ENCODE results near the gene SEPTIN12.

SEPTIN12 gene

GRCh38 chr16:4783951-4784336 is 4.2 kb downstream of the SEPTIN12 start:
- DNase-seq (ENCODE audit: low spot score) = no peak

DNA sequence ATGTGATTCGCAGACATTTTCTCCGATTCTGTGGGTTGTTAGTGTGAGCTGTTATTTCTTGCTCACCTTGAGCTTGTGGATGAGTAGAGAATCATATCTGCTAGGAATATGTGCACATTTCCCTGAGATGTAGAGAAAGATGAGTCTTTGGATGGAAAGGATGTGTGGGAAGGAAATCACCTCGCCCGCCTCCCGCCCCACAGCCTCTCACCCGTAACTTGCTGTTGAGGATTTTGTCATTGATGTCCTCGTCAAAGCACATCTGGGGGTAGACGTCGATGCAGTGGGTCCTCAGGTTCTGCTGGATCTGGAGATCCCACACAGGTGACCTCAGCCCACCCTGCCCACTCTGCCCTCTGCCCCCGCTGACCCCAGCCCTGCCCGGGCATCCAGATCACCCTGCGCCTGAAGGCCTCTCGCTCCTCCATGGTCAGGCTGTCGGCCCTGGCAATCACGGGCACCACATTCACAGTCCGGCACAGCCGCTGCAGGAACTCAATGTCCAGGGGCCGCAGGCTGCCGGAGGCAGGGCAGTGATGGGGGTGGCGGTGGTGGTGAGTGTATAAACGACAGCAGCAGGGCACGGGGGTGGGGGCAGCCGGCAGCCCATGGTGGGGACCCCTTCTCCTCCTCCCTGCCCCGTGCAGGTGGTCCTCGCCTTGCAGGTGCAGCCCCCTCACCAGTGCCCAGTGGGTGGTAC is 4.7 kb downstream of the SEPTIN12 start:
- DNase-seq (ENCODE audit: low spot score) = no peak

DNA sequence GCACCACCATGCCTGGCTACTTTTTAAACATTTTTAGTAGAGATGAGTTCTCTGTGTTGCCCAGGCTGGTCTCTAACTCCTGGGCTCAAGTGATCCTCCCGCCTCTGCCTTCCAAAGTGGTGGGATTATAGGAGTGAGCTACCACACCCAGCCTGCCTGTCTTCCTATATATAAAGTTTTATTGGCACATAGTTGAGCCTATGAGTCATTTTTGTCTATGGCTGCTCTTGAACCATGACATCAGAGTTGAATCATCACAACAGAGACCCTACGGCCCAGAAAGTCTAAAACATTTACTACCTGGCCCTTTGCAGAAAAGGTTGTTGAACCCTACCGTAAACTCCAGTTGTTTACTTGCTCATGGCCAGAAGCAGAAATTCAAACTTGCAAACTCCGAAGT is 7.9 kb downstream of the SEPTIN12 start:
- DNase-seq (ENCODE audit: low spot score) = no peak

GRCh38 chr16:4778050-4778392 is 10.1 kb downstream of the SEPTIN12 start:
- no peak for DNase-seq (ENCODE audit: low spot score)

DNA sequence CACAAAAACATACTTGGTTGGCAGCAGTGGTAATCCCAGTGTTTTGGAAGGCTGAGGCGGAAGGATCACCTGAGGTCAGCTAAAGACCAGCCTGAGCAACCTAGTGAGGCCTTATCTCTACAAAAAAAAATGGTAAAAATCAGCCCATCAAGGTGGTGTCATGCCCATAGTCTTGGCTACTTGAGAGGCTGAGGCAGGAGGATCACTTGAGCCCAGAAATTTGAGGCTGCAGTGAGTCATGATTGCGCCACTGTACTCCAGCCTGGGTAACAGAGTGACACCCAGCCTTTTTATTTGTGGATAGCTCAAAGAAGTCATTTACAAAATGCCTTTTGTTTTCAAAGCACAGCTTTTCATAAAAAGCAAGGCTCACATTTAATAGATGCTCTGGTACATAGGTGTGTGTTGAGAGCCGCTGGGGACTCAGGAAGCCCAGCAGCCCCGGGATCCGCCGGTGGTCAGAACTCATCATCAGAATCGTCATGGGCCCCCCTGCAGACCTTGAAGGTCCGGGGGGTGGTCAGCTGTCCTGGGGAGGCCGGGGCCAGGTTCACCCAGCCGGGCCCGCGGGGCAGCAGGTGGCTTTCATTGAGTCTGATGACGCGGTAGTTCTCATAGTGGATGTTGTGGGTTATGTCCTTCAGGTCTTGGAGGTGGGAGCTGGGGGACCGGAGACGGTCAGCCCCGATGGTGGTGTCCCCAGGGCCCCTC is 10.7 kb downstream of the SEPTIN12 start:
- no peak for DNase-seq (ENCODE audit: low spot score)

- DNase-seq (ENCODE audit: low spot score) = no peak
Measured at GRCh38 chr16:4776141-4776705, 11.9 kb downstream of the SEPTIN12 start.

GRCh38 chr16:4775005-4775404 is 13.1 kb downstream of the SEPTIN12 start:
- DNase-seq (ENCODE audit: low spot score) = no peak

GRCh38 chr16:4772351-4772750 is 15.8 kb downstream of the SEPTIN12 start:
- DNase-seq (ENCODE audit: low spot score) = no peak

- no peak for DNase-seq (ENCODE audit: low spot score)
Measured at GRCh38 chr16:4771646-4772045, 16.5 kb downstream of the SEPTIN12 start.

DNA sequence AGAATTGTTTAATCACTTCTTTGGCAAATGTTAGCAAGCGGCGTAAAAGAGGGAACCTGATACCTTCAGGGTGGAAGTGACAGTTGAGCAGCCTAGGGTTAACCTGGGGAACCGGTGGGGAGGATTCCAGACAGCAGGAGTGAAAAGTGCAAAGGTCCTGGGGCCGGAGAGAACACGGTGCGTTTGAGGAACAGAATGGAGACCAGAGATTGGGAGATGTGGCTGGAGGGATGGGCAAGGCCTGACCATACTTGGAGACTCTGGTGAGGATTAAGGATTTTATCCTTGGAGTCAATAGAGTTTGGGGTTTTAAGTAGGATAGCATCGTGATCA is 18.9 kb downstream of the SEPTIN12 start:
- no peak for DNase-seq (ENCODE audit: low spot score)

DNA sequence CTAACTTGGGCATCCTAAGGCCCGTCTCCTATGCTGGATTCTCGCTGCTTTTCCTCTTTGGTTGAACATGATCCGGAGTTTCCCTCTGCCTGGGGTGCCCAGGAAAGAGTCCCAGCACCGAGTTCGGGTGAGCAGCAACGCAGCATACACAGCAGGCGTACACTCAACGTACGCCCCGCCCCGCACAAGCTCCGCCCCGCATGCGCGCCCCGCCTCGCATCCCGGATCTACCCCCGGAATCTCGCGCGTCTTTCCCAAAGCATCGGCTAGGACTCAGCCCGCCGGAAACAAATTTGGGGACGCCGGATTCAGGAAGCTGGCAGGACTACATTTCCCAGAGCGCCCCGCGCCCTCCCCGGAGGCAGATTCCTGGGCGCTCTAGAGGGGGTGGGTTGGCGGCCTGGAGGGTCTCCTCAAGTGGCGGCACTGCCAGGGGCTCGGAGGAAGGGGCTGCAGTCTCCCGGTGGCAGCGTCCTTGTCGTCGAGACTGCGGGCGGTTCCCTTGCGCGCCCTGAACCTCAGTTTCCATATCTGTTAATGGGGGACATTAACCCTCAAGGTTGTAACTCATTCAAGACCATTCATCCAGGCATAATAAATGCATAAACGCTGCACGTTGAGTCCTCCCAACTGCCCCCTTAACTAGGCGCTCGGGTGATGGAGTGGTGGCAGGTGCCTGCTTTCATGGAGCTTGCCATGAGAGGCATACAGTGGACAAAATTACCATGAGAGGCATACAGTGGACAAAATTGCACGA is 19.4 kb downstream of the SEPTIN12 start:
- peak; percentile 98 for DNase-seq (ENCODE audit: low spot score)

DNA sequence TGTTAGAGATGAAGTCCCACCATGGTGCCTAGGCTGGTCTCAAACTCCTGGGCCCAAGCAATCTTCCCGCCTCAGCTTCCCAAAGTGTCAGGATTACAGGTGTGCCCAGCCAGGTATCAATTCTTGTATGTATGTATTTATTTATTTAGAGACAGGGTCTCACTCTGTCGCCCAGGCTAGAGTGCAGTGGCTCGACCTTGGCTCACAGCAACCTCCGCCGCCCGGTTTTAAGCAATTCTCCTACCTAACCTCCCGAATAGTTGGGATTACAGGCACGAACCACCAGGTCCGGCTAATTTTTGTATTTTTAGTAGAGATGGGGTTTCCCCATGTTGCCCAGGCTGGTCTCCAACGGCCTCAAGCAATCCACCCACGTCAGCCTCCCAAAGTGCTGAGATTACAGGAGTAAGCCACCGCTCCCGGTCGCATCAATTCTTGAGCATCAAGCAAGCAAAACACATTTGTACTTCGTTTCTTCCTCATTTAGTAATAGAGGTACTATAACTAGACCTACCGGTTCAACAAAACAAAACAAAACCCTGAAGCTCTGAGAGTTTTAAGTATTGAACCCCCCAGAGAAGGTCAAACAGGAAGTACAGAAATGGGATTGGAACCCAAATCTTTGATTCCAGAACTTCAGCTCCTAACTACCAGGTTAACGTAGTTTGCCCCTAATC is 20.1 kb downstream of the SEPTIN12 start:
- DNase-seq (ENCODE audit: low spot score) = no peak

GRCh38 chr16:4766875-4767628 is 21.1 kb downstream of the SEPTIN12 start, which contains the start of gene ZNF500:
TSS of gene ZNF500 (minus strand) at chr16:4767162. CDS start at chr16:4765978, 1,184 bp downstream.
- DNase-seq (ENCODE audit: low spot score) = peak; percentile 98

- DNase-seq (ENCODE audit: low spot score) = no peak
Measured at GRCh38 chr16:4765511-4766474, 22.4 kb downstream of the SEPTIN12 start.

DNA sequence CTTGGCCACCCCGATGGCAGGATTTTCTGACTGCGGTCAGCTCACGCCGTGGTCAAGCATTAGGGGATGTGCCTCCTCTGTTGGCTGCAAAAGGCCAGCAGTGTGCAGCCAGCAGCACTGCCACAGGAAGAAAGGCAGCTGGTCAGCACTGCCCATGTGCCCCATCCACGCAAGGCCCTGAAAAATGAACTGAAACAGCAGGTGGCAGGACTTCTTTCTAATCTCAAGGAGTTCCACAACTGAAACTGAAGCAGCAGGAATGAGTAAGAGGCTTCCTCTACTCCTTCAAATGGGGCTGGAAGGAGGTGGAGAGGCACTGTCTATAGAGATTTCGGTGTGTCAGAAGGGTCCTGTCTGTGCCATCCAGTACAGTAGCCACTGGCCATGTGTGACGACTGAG is 24.4 kb downstream of the SEPTIN12 start:
- DNase-seq (ENCODE audit: low spot score) = no peak

GRCh38 chr16:4762205-4762604 is 25.9 kb downstream of the SEPTIN12 start:
- DNase-seq (ENCODE audit: low spot score) = no peak

- DNase-seq (ENCODE audit: low spot score) = no peak
Measured at GRCh38 chr16:4760221-4760910, 27.8 kb downstream of the SEPTIN12 start.

- DNase-seq (ENCODE audit: low spot score) = no peak
Measured at GRCh38 chr16:4755687-4756086, 32.5 kb downstream of the SEPTIN12 start.

DNA sequence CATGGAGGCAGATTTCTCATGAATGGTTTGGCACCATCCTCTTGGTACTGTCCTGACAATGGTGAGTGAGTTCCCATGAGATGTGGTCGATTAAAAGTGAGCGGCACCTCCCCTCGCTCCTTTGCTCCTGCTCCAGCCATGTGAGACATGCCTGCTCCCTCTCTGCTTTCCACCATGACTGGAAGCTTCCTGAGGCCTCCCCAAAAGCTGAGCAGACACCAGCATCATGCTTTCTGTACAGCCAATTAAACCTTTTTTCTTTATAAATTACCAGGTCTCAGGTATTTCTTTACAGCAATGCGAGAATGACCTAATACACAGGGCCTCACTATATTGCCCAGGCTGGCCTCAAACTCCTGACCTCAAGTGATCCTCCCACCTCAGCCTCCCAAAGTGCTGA is 33.3 kb downstream of the SEPTIN12 start:
- DNase-seq (ENCODE audit: low spot score) = no peak

GRCh38 chr16:4753227-4753626 is 34.9 kb downstream of the SEPTIN12 start:
- DNase-seq (ENCODE audit: low spot score) = no peak

Data from GM03348 (cell line).